Activated CD4-positive, alpha-beta T cell treated with anti-CD3 and anti-CD28 coated beads, Interleukin-2, amount 50 U/mL, for 16 hours (primary cell): ENCODE measurements around the gene CHD5.

Source experiments
- DNase-seq: peaks from one replicate; pipeline ENCODE4 v3.0.0-alpha.2; 2020

CHD5 gene

GRCh38 chr1:6096243-6097116, 83.6 kb downstream of the CHD5 start:
- DNase-seq = no peak

- DNase-seq = no peak
These were observed 84.4 kb downstream of the CHD5 start for GRCh38 chr1:6095511-6096242.

- no peak for DNase-seq
These were observed 85.2 kb downstream of the CHD5 start for GRCh38 chr1:6094801-6095505.

GRCh38 chr1:6094246-6094645, 85.9 kb downstream of the CHD5 start:
- DNase-seq = no peak

GRCh38 chr1:6093611-6094010, 86.5 kb downstream of the CHD5 start:
- DNase-seq = no peak

- no peak for DNase-seq
These were observed 87.0 kb downstream of the CHD5 start for GRCh38 chr1:6093071-6093470.

GRCh38 chr1:6092211-6092610, 87.9 kb downstream of the CHD5 start:
- no peak for DNase-seq

GRCh38 chr1:6091823-6092109, 88.4 kb downstream of the CHD5 start:
- no peak for DNase-seq

- DNase-seq = no peak
These were observed 88.9 kb downstream of the CHD5 start for GRCh38 chr1:6090996-6091822.

GRCh38 chr1:6090288-6090687, 89.8 kb downstream of the CHD5 start:
- no peak for DNase-seq

- DNase-seq = no peak
These were observed 91.2 kb downstream of the CHD5 start for GRCh38 chr1:6088956-6089355.

GRCh38 chr1:6087958-6088357, 92.2 kb downstream of the CHD5 start:
- DNase-seq = no peak

GRCh38 chr1:6087377-6087772, 92.7 kb downstream of the CHD5 start:
- no peak for DNase-seq

GRCh38 chr1:6086762-6087376, 93.3 kb downstream of the CHD5 start:
- DNase-seq = no peak

GRCh38 chr1:6086358-6086757, 93.8 kb downstream of the CHD5 start:
- DNase-seq = no peak

- no peak for DNase-seq
These were observed 94.5 kb downstream of the CHD5 start for GRCh38 chr1:6085666-6086065.

- DNase-seq = no peak
These were observed 95.2 kb downstream of the CHD5 start for GRCh38 chr1:6084781-6085495.

- DNase-seq = no peak
These were observed 96.2 kb downstream of the CHD5 start for GRCh38 chr1:6083801-6084446.

- DNase-seq = no peak
These were observed 96.7 kb downstream of the CHD5 start for GRCh38 chr1:6083385-6083784.

GRCh38 chr1:6082430-6082971, 97.6 kb downstream of the CHD5 start:
- DNase-seq = no peak

- no peak for DNase-seq
These were observed 98.2 kb downstream of the CHD5 start for GRCh38 chr1:6081901-6082300.
